ENCODE data around the gene TENM3.

TENM3 gene

DNA sequence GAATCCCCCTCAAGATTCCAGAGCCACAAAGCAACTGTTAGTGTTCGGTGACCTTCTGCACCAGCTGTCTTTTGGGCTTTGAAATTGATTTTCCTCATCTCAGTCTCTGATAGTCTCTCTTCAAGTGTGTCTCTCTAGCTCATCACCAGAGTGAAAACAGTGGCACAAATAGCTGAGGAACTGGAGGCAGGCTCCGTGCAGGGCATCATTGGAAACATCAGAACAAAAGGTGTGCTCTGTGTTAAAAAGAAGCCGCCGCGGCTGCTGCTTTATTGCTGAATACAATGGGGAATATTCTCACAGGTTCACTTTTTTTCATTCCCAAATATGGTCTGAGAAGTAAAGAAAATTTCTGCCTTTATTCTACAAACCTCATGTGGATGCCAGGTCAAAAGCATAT, 376.5 kb downstream of the TENM3 start:
- 95% methylated on average over 5 of the region's 5 CpGs for WGBS
- Histone ChIP-seq H3K27ac (ENCODE audit: low read depth, low read length) (no peak overlapping the region), H3K27me3 (ENCODE audit: insufficient read depth, low read length) (no peaks in the 10 kb centered on the region), H3K9me3 (ENCODE audit: insufficient read depth, low read depth, low read length) (no peaks in the 10 kb centered on the region), H3K36me3 (ENCODE audit: insufficient read depth, low read length) (no peaks in the 10 kb centered on the region), H3K4me3 (ENCODE audit: low read length) (no peak overlapping the region), H3K4me1 (ENCODE audit: insufficient read depth, low read length) (no peaks in the 10 kb centered on the region), H3K9ac (ENCODE audit: low read depth, low read length) (no peak overlapping the region)

DNA sequence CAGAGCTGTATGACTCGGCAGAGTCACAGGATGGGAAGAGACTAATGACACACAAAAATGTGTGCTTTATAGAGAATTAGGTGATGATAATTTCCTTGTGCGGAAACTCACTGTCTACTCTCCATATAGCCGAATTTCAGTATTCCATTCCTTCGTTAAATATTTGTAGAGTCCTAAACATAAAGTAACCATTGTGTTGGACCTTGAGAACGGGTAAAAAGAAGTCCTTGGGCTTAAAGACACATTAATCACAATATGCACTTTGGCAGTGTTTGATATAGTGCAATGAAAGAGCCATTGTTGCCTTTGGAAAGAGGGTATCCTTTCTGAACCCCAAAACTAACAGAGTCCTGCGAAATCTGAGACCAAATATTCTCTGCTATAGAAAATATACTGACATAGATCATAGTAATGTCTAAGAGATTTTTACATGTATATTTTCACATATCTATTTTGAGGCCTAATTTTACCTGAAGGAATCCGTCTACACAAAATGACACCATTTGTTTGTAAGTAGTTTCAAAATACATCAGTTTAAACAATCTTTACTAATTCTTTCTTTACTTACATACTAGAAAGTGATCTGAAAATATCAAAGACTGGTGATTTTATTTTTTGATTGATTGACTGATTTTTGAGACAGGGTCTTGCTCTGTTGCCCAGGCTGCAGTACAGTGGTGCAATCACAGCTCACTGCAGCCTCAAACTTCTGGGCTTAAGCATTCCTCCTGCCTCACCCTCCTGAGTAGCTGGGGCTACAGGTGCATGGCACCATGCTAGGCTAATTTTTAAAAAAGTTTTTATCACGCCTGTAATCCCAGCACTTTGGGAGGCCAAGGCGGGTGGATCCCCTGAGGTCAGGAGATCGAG, 377.1 kb downstream of the TENM3 start:
- Histone ChIP-seq H3K9me3 (ENCODE audit: insufficient read depth, low read depth, low read length) (no peaks in the 10 kb centered on the region), H3K9ac (ENCODE audit: low read depth, low read length) (no peak overlapping the region), H3K27me3 (ENCODE audit: insufficient read depth, low read length) (no peaks in the 10 kb centered on the region), H3K4me1 (ENCODE audit: insufficient read depth, low read length) (no peaks in the 10 kb centered on the region), H3K4me3 (ENCODE audit: low read length) (no peak overlapping the region), H3K27ac (ENCODE audit: low read depth, low read length) (no peak overlapping the region), H3K36me3 (ENCODE audit: insufficient read depth, low read length) (no peaks in the 10 kb centered on the region)
- WGBS = 98% methylated on average over 7 of the region's 10 CpGs

DNA sequence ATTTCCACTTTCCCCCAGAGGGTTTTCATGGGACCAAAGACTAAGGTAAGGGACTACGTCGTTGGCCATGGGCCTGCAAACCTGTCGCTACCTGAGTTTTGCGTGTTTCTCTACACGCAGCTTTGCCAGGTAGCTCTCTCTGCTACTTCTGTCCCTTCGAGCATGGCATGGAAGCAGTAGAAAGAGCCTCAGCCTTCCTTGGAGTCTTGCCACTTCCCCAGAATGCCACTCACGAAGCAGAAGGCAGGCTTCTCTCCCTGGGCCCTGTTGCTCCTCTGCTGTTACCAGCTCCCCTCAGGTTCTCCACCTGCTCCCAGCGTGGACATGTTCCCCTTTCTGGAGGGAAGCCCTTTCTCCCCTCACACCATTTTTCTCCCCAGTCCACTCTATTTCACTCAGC, 381.1 kb downstream of the TENM3 start:
- 94% methylated on average over 8 of the region's 8 CpGs for WGBS
- peaks cover 9% of the 10 kb centered on the region for H3K36me3 ChIP-seq (ENCODE audit: insufficient read depth, low read length)
- H3K9ac ChIP-seq (ENCODE audit: low read depth, low read length) = no peak overlapping the region
- no peaks in the 10 kb centered on the region for H3K9me3 ChIP-seq (ENCODE audit: insufficient read depth, low read depth, low read length)
- H3K4me1 ChIP-seq (ENCODE audit: insufficient read depth, low read length) = peaks cover 8% of the 10 kb centered on the region
- H3K27me3 ChIP-seq (ENCODE audit: insufficient read depth, low read length) = no peaks in the 10 kb centered on the region
- H3K27ac ChIP-seq (ENCODE audit: low read depth, low read length) = no peak overlapping the region
- no peak overlapping the region for H3K4me3 ChIP-seq (ENCODE audit: low read length)

DNA sequence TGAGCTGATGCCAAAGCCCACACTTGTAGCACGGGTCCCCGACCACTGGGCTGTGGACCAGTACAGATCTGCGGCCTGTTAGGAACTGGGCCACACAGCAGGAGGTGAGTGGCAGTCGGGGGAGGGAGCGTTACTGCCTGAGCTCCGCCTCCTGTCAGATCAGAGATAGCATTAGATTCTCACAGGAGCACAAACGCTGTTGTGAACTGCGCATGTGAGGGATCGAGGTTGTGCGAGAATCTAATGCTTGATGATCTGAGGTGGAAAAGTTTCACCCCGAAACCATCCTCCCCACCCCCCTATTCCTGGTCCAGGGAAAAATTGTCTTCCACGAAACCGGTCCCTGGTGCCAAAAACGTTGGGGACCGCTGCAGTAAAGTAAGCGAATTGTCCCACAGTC, 382.0 kb downstream of the TENM3 start:
- no peak overlapping the region for H3K27ac ChIP-seq (ENCODE audit: low read depth, low read length)
- peaks cover 14% of the 10 kb centered on the region for H3K36me3 ChIP-seq (ENCODE audit: insufficient read depth, low read length)
- H3K4me3 ChIP-seq (ENCODE audit: low read length) = no peak overlapping the region
- peaks cover 12% of the 10 kb centered on the region for H3K4me1 ChIP-seq (ENCODE audit: insufficient read depth, low read length)
- no peaks in the 10 kb centered on the region for H3K9me3 ChIP-seq (ENCODE audit: insufficient read depth, low read depth, low read length)
- H3K9ac ChIP-seq (ENCODE audit: low read depth, low read length) = no peak overlapping the region
- WGBS = 93% methylated on average over 16 of the region's 16 CpGs
- no peaks in the 10 kb centered on the region for H3K27me3 ChIP-seq (ENCODE audit: insufficient read depth, low read length)

DNA sequence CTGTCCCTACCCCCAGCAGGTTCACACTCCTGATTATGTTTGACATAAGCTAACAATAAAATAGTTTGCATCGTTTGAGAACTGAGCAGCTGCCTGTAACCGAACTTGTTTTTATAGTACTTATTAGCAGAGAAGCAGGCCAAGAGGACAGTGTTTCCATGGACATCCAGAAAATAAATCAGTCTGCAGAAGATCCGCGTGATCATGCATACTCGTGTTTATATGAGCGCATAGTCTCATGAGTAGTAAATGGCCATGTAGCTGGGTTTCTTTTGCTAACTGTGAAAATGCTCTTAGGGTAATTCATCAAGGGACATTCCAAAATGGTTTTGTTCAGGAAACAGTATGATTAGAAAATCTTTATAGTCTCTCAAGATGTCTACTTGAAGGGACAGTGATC, 384.8 kb downstream of the TENM3 start:
- Histone ChIP-seq H3K27ac (ENCODE audit: low read depth, low read length) (no peak overlapping the region), H3K4me1 (ENCODE audit: insufficient read depth, low read length) (peaks cover 12% of the 10 kb centered on the region), H3K4me3 (ENCODE audit: low read length) (no peak overlapping the region), H3K9ac (ENCODE audit: low read depth, low read length) (no peak overlapping the region), H3K36me3 (ENCODE audit: insufficient read depth, low read length) (peaks cover 23% of the 10 kb centered on the region), H3K9me3 (ENCODE audit: insufficient read depth, low read depth, low read length) (no peaks in the 10 kb centered on the region), H3K27me3 (ENCODE audit: insufficient read depth, low read length) (no peaks in the 10 kb centered on the region)
- 95% methylated on average over 6 of the region's 6 CpGs for WGBS

DNA sequence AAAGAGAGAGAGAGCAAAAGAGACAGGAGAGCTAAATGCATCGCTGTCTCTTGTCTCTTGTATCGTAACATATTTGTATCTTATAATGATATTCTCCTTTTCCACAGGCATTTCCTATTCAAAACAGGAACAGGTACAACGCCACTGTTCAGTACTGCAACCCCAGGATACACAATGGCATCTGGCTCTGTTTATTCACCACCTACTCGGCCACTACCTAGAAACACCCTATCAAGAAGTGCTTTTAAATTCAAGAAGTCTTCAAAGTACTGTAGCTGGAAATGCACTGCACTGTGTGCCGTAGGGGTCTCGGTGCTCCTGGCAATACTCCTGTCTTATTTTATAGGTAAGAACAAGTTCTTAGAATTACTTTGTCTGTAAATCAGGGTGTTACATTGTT, 385.3 kb downstream of the TENM3 start:
- Histone ChIP-seq H3K9me3 (ENCODE audit: insufficient read depth, low read depth, low read length) (no peaks in the 10 kb centered on the region), H3K9ac (ENCODE audit: low read depth, low read length) (no peak overlapping the region), H3K36me3 (ENCODE audit: insufficient read depth, low read length) (peaks cover 29% of the 10 kb centered on the region), H3K27me3 (ENCODE audit: insufficient read depth, low read length) (no peaks in the 10 kb centered on the region), H3K4me1 (ENCODE audit: insufficient read depth, low read length) (peaks cover 12% of the 10 kb centered on the region), H3K27ac (ENCODE audit: low read depth, low read length) (no peak overlapping the region), H3K4me3 (ENCODE audit: low read length) (no peak overlapping the region)
- WGBS = 95% methylated on average over 6 of the region's 6 CpGs

DNA sequence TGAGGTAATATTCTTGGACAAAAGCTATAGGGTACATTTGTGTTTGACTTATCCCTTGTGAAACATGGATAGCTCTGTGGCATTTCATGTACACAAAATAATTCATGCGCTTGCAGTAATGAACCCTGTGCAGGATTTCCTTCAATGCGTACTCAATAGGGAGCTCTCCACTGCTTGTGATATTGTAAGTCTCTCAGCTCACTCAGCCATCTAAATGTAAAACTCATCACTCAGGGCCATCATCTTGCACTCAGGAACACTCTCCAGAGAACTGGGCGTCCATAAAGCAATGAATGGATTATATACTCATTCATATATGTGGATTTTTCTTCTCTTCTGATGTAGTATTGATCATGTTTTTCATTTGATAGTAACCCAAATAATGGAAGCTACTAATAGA, 385.9 kb downstream of the TENM3 start:
- H3K36me3 ChIP-seq (ENCODE audit: insufficient read depth, low read length) = peaks cover 34% of the 10 kb centered on the region
- no peaks in the 10 kb centered on the region for H3K9me3 ChIP-seq (ENCODE audit: insufficient read depth, low read depth, low read length)
- no peak overlapping the region for H3K27ac ChIP-seq (ENCODE audit: low read depth, low read length)
- H3K4me1 ChIP-seq (ENCODE audit: insufficient read depth, low read length) = peaks cover 12% of the 10 kb centered on the region
- H3K4me3 ChIP-seq (ENCODE audit: low read length) = no peak overlapping the region
- H3K9ac ChIP-seq (ENCODE audit: low read depth, low read length) = no peak overlapping the region
- 95% methylated on average over 2 of the region's 3 CpGs for WGBS
- H3K27me3 ChIP-seq (ENCODE audit: insufficient read depth, low read length) = no peaks in the 10 kb centered on the region

DNA sequence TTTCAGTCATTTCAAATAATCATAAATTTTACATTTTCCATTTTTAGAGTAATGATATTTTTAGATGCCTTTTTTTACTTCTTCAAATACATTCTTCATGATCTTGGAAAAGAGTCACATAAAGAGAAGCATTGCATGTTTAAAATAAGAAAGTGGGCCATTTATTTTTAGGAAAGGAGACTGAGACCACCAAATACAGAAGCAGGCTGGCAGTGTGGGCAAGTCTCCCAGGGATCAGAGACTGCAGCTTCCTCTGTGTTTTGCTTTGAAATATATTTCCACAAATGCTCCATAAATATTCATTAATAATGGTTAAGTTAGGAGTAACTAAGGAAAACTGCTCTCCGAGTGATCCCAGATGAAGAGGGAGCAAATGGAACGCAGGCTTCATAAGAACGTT, 397.3 kb downstream of the TENM3 start:
- Histone ChIP-seq H3K36me3 (ENCODE audit: insufficient read depth, low read length) (peaks cover 5% of the 10 kb centered on the region; the same call in 1 of the 2 replicates), H3K27me3 (ENCODE audit: insufficient read depth, low read length) (no peaks in the 10 kb centered on the region), H3K4me3 (ENCODE audit: low read length) (no peak overlapping the region), H3K27ac (ENCODE audit: low read depth, low read length) (no peak overlapping the region), H3K4me1 (ENCODE audit: insufficient read depth, low read length) (no peaks in the 10 kb centered on the region), H3K9ac (ENCODE audit: low read depth, low read length) (no peak overlapping the region), H3K9me3 (ENCODE audit: insufficient read depth, low read depth, low read length) (peaks cover 6% of the 10 kb centered on the region; the same call in 1 of the 2 replicates)
- 95% methylated on average over 3 of the region's 3 CpGs for WGBS

DNA sequence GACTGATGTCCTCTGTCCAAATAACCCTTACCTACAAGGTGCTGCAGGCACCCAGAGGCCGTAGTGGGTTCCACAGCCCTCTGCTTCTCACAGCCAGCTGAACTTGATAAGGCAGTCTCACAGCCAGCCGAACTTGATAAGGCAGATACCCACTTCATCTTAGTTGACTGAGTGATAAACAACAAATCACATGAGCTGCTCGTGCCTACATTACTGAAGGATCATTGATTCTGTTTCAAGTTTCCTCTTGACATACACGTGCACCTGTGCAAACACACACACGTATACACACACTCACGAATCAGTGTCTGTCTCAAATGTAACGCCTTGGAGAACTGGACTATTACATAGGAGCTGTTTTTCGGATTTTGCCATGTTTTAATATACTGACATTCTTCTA, 397.7 kb downstream of the TENM3 start:
- H3K4me1 ChIP-seq (ENCODE audit: insufficient read depth, low read length) = no peaks in the 10 kb centered on the region
- no peak overlapping the region for H3K27ac ChIP-seq (ENCODE audit: low read depth, low read length)
- peaks cover 9% of the 10 kb centered on the region; the same call in 1 of the 2 replicates for H3K9me3 ChIP-seq (ENCODE audit: insufficient read depth, low read depth, low read length)
- 94% methylated on average over 8 of the region's 8 CpGs for WGBS
- no peaks in the 10 kb centered on the region for H3K27me3 ChIP-seq (ENCODE audit: insufficient read depth, low read length)
- peaks cover 5% of the 10 kb centered on the region; the same call in 1 of the 2 replicates for H3K36me3 ChIP-seq (ENCODE audit: insufficient read depth, low read length)
- no peak overlapping the region for H3K4me3 ChIP-seq (ENCODE audit: low read length)
- H3K9ac ChIP-seq (ENCODE audit: low read depth, low read length) = no peak overlapping the region

DNA sequence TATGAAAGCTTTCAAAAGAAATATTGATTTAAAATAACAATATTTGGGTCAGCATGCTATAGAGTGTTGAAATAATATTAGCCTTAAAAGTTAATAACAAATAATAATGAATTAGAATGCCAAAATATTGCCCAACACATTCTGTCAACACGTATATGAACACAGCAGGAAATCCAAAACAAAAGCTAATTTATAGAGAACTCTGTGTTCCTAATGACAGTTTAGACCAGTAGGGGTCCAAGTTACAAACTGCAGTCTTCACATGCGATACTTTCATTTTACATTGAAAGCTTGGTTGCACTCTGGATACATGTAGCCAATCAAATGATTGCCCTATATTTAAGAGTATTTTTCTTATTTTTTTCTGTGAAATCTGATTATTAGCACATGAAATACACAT, 399.6 kb downstream of the TENM3 start:
- peaks cover 9% of the 10 kb centered on the region; the same call in 1 of the 2 replicates for H3K9me3 ChIP-seq (ENCODE audit: insufficient read depth, low read depth, low read length)
- peaks cover 5% of the 10 kb centered on the region; the same call in 1 of the 2 replicates for H3K36me3 ChIP-seq (ENCODE audit: insufficient read depth, low read length)
- H3K9ac ChIP-seq (ENCODE audit: low read depth, low read length) = no peak overlapping the region
- WGBS = 86% methylated on average over 2 of the region's 2 CpGs
- no peak overlapping the region for H3K27ac ChIP-seq (ENCODE audit: low read depth, low read length)
- no peaks in the 10 kb centered on the region for H3K27me3 ChIP-seq (ENCODE audit: insufficient read depth, low read length)
- no peak overlapping the region for H3K4me3 ChIP-seq (ENCODE audit: low read length)
- no peaks in the 10 kb centered on the region for H3K4me1 ChIP-seq (ENCODE audit: insufficient read depth, low read length)

DNA sequence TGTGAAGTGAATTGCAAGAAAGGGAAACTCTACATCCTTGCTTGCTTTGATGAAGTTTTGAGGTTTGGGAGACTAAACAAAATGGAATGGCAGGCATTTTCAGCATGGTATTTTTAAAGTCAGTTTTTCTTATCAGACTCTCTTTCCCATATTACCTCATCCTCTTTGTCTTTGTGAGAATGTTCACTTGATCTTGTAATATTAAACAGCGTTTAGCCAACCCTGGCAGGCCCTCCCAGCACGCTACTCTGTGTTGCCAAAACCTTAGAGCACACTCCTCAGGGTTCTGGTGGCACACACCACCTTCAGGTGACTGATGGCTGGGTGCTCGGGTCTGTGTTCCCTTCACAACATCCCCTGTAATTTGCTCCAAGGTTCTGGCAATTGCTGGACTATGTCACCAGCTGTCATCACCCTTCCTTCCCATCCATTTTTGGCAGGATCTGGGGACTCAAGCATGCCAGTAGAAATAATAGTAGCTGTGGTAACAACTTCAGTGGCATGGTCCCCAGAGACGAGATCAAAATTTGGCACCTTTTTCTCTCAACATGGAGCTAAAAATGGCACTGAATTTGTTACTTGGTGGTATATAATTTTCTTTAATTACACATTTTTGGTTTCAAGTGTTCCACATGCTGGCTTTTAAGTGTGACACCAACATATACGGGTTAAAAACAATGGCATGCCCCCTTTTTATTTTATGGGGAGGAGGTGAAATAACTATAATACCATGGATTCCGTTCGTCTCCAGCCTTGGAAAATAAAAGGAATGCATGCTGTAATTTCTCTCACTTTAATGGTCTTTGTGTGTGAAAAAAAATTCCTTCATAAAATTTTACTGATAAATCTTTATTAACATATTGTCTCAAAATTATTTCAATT, 400.8 kb downstream of the TENM3 start:
- Histone ChIP-seq H3K4me1 (ENCODE audit: insufficient read depth, low read length) (no peaks in the 10 kb centered on the region), H3K27me3 (ENCODE audit: insufficient read depth, low read length) (no peaks in the 10 kb centered on the region), H3K9ac (ENCODE audit: low read depth, low read length) (no peak overlapping the region), H3K9me3 (ENCODE audit: insufficient read depth, low read depth, low read length) (peaks cover 9% of the 10 kb centered on the region; the same call in 1 of the 2 replicates), H3K4me3 (ENCODE audit: low read length) (no peak overlapping the region), H3K27ac (ENCODE audit: low read depth, low read length) (no peak overlapping the region), H3K36me3 (ENCODE audit: insufficient read depth, low read length) (peaks cover under 1% of the 10 kb centered on the region; the same call in 1 of the 2 replicates)
- WGBS = 95% methylated on average over 7 of the region's 7 CpGs

Data from HUES64 (cell line).